T47D (cell line): ENCODE measurements around the gene CD24.
A peak's percentile ranks its signal among the peaks of the same experiment; 100 is the strongest.

ENCODE experiments used
- DNase-seq, 2 experiments: peaks; one replicate each; pipeline versions ENCODE4 v3.0.0 to v3.0.0-alpha.2; 2011 to 2012; ENCODE audit warnings: low read depth in 1 of 2, low spot score in 1 of 2
- JUND ChIP-seq: IDR thresholded peaks from 2 replicates; pipeline ENCODE4 v1.6.1; 2012; ENCODE audit warnings: low read depth
- in situ Hi-C: cut with HindIII; loops from 2 replicates; pipeline ENCODE4 v1.10.0; 2016; ENCODE audit warnings: low sequenced_read_pairs, low pct_unique_long_range_greater_than_20kb

CD24 gene

DNA sequence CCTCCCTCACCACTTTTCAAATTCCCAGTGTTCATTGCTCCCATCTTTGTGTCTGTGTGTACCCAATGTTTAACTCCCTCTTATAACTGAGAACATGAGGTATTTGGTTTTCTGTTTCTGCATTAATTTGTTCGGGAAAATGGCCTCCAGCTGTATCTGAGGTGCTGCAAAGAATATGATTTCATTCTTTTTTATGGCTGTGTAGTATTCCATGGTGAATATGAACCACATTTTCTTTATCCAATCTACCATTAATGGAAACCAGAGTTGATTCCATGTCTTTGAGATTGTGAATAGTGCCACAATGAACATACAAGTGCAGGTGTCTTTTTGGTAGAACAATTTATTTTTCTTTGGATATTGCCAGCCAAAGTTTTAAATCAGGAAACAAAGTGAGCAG is 10.4 kb downstream of the CD24 start:
- DNase-seq = no peak
- no peak for TF ChIP-seq JUND
- in situ Hi-C loops = no loop called here

DNA sequence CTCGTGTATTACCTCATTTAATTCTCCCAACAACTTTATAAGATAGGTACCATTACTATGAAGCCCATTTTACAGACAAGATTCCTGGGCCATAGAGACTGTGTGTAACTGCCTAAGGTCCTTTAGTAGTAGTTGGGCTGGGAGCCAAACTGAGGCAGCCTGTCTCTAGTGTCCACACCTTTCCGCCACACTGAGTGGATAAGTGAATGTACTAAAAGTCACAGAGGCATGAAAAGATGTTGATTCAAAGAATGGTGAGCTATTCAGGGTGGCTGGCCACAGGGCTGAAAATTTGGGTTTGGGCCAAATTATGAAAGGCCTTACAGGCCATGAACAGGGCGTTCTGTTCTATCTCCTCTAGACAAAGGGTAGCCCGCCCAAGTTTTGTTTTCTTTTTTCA is 11.0 kb downstream of the CD24 start:
- in situ Hi-C loops = no loop called here
- DNase-seq = no peak
- no peak for TF ChIP-seq JUND

- in situ Hi-C loops = no loop called here
- DNase-seq = no peak
- no peak for TF ChIP-seq JUND
Observed at GRCh38 chr6:106961801-106962200, 12.7 kb downstream of the CD24 start.

- no peak for TF ChIP-seq JUND
- DNase-seq = no peak
- in situ Hi-C loops = no loop called here
Observed at GRCh38 chr6:106961136-106961535, 13.4 kb downstream of the CD24 start.

- in situ Hi-C loops = no loop called here
- TF ChIP-seq JUND = no peak
Observed at GRCh38 chr6:106959985-106960384, 14.5 kb downstream of the CD24 start.

GRCh38 chr6:106939848-106940247 is 34.7 kb downstream of the CD24 start:
- no peak for DNase-seq
- no peak for TF ChIP-seq JUND
- in situ Hi-C loops = no loop called here

More at GRCh38 chr6:106959985-106960384, 14.5 kb downstream of the CD24 start:
- DNase-seq = no peak

GRCh38 chr6:106939208-106939607 is 35.3 kb downstream of the CD24 start:
- in situ Hi-C loops = no loop called here
- no peak for TF ChIP-seq JUND
- DNase-seq = no peak

DNA sequence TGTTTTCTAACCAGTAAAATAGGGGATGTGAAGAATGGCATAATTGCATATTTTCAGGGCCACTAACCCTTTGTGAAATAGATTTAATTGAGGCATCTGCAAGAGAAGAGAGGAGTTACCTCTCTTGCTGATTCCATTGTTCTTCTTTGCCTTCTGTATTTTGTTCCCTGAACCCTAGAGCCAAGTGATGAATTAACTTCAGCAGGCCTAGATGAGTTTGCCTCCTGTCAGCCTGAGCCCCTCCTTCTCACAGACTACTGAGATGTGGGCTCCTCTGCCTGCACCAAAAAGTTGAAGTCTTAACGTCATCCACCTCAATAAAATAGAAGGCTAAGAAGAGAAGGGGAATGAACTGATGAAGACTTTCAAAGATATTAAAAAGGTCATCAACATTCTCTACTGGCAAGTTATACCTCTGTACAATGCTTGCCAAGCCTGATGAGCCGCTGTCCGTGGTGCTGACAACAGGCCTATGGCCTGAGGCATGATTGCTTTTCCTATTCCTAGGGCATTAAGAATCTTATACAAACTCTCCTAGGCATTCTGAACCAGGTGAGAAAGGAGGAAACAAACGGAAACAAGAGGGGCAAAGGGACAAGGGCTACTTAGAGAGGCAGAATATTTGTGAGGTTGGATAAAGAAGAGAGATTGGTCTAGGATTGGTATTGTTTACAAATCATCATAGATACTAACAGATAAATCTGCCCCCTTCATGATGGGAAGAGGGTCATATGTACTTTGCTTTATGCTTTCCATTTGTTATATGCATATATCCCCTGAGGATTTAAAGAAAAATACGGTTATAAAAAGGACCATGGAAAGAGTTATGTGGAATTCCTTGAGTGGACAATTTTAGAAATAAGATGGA is 46.8 kb downstream of the CD24 start:
- in situ Hi-C loops = no loop called here
- peak; percentile 31 to 78 for DNase-seq
- TF ChIP-seq JUND = no peak

DNA sequence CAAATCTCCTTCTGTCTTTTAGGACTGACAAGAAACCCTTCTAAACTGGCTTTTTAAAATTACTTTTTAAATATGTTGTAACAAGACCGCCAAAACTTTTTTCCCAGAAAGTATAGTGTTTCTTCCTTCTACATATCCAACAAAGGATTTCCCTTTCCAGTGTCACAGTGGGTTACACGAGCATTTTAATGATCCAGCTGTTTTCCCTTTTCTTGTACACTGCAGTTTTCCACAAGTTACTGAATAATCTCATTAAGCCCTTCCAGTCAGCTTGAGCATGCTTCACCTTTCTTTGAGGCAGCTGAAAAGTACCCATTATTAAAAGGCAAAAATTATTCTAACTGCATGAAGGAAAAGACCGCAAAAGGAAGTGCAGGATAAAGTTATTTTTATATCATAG is 48.6 kb downstream of the CD24 start:
- no peak for DNase-seq
- in situ Hi-C loops = no loop called here
- no peak for TF ChIP-seq JUND

- no peak for TF ChIP-seq JUND
- DNase-seq = no peak
- in situ Hi-C loops = no loop called here
Observed at GRCh38 chr6:106924694-106925523, 49.6 kb downstream of the CD24 start.

DNA sequence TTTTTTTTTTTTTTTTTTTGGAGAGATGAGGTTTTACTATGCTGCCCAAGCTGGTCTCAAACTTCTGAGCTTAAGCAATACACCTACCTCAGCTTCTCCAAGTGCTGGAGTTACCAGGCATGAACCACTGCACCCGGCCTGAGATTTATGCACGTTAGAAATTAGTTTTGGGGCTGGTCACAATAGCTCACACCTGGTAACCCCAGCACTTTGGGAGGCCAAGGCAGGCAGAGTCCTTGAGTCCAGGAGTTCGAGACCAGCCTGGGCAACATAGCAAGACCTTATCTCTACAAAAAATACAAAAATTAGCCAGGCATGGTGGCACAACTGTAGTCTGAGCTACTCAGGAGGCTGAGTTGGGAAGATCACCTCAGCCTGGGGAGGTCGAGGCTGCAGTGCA is 51.9 kb downstream of the CD24 start:
- in situ Hi-C loops = no loop called here
- no peak for TF ChIP-seq JUND
- no peak for DNase-seq
